Prostate gland (tissue), 2 donors: ENCODE data around the gene MLPH. TPM values are rescaled to one million over a fixed set of nuclear protein-coding genes. Genes with fewer than 3 reads are reported as not detected.

ENCODE experiments used
- DNase-seq: peaks from one replicate; pipeline ENCODE4 v3.0.0-alpha.2; 2019; ENCODE audit warnings: low spot score
- H3K27ac ChIP-seq, 2 donors: fragments of 200-600 bp; sonication (generic); 2 replicates each; pipeline ENCODE4 v1.5.1; 2017 to 2019
- H3K27me3 ChIP-seq: fragments of 200-600 bp; sonication (generic); replicated peaks from 2 replicates; pipeline ENCODE4 v1.5.1; 2019; ENCODE audit not compliant: insufficient read depth
- H3K36me3 ChIP-seq, 2 donors: fragments of 200-600 bp; sonication (generic); 1 replicate in 1 of 2; 2 replicates in 1 of 2; pipeline versions ENCODE4 v1.5.1 to v1.8.1; 2017 to 2019
- H3K4me1 ChIP-seq: fragments of 200-600 bp; sonication (generic); replicated peaks from 2 replicates; pipeline ENCODE4 v1.5.1; 2019
- H3K4me3 ChIP-seq, 2 donors: fragments of 200-600 bp; sonication (generic); 2 replicates each; pipeline ENCODE4 v1.5.1; 2017 to 2019
- H3K9me3 ChIP-seq: fragments of 200-600 bp; sonication (generic); 2 replicates; pipeline ENCODE4 v1.5.1; 2017
- CTCF ChIP-seq, 4 experiments: fragments of 200-600 bp in 2 of 4; fragments of 450-650 bp in 2 of 4; sonication (generic) in 2 of 4; IDR thresholded peaks; 1 replicate in 3 of 4; 2 replicates in 1 of 4; pipeline ENCODE4 v1.5.1; 2016 to 2019; ENCODE audit warnings: antibody characterized with exemption in 4 of 4, mild to moderate bottlenecking in 2 of 4, moderate library complexity in 2 of 4
- POLR2A ChIP-seq: fragments of 450-650 bp; IDR thresholded peaks from one replicate; pipeline ENCODE4 v1.6.1; 2016; ENCODE audit warnings: antibody characterized with exemption, mild to moderate bottlenecking
- POLR2AphosphoS5 ChIP-seq: sonication (generic); formaldehyde crosslinking; IDR thresholded peaks from one replicate; pipeline ENCODE4 v1.6.1; 2017; ENCODE audit warnings: antibody characterized with exemption
- WGBS: methylation state at CpG from one replicate; pipeline ENCODE4 v1.1.5; 2018; 5-methylcytosine and 5-hydroxymethylcytosine counted together
- intact Hi-C: fragments of 100-400 bp; cut with DNase I; formaldehyde crosslinking; loops from one replicate; pipeline ENCODE4 v1.14.2; 2022
- total RNA-seq, 2 donors: library from RNA; depleted of rRNA; stranded (reverse); fragments of >200 nt; gene quantifications; one replicate each; pipeline ENCODE4 v1.1.0, GENCODE V29; 2016

The MLPH gene
- total RNA-seq, 2 donors from 2014 or later: 371 to 393 TPM

GRCh38 chr2:237492137-237492890, 5.3 kb downstream of the MLPH start:
- WGBS: 94% methylated on average over 6 of the region's 6 CpGs
- peaks cover 4% of the 10 kb centered on the region for H3K4me1 ChIP-seq
- no peak for TF ChIP-seq CTCF (IDR thresholded peaks at IDR 0.05)
- TF ChIP-seq POLR2A: no peak
- TF ChIP-seq POLR2AphosphoS5: no peak
- DNase-seq: no peak
- H3K27ac ChIP-seq: peak overlapping the region in 1 of 2 donors; percentile 98
- no peaks in the 10 kb centered on the region for H3K9me3 ChIP-seq
- no peaks in the 10 kb centered on the region for H3K27me3 ChIP-seq
- no peak overlapping the region for H3K4me3 ChIP-seq
- intact Hi-C loops: no loop called here
- H3K36me3 ChIP-seq: no peaks in the 10 kb centered on the region

- TF ChIP-seq CTCF (IDR thresholded peaks at IDR 0.05) (no peak), POLR2AphosphoS5 (no peak), POLR2A (no peak)
- Histone ChIP-seq H3K9me3 (no peaks in the 10 kb centered on the region), H3K4me3 (no peak overlapping the region), H3K27ac (peak overlapping the region in 1 of 2 donors; percentile 98), H3K4me1 (peaks cover 7% of the 10 kb centered on the region), H3K36me3 (no peaks in the 10 kb centered on the region), H3K27me3 (no peaks in the 10 kb centered on the region)
- DNase-seq: no peak
- whole genome bisulfite sequencing: 85% methylated on average over 5 of the region's 5 CpGs
- intact Hi-C loops: no loop called here
Measured at GRCh38 chr2:237494066-237494465, 7.0 kb downstream of the MLPH start.

- peaks cover 9% of the 10 kb centered on the region for H3K4me1 ChIP-seq
- no peaks in the 10 kb centered on the region for H3K27me3 ChIP-seq
- H3K27ac ChIP-seq: peak overlapping the region in 1 of 2 donors; percentile 98
- DNase-seq: no peak
- H3K36me3 ChIP-seq: no peaks in the 10 kb centered on the region
- 92% methylated on average over 21 of the region's 21 CpGs for WGBS
- no peaks in the 10 kb centered on the region for H3K9me3 ChIP-seq
- intact Hi-C loops: no loop called here
- TF ChIP-seq CTCF (IDR thresholded peaks at IDR 0.05): no peak
- TF ChIP-seq POLR2AphosphoS5: no peak
- TF ChIP-seq POLR2A: no peak
- no peak overlapping the region for H3K4me3 ChIP-seq
Measured at GRCh38 chr2:237495521-237496117, 8.6 kb downstream of the MLPH start.

- Histone ChIP-seq H3K9me3 (no peaks in the 10 kb centered on the region), H3K27me3 (no peaks in the 10 kb centered on the region), H3K36me3 (no peaks in the 10 kb centered on the region), H3K4me3 (no peak overlapping the region), H3K27ac (peak overlapping the region; percentile 26 to 98), H3K4me1 (peaks cover 15% of the 10 kb centered on the region)
- intact Hi-C loops: no loop called here
- TF ChIP-seq POLR2A (no peak), POLR2AphosphoS5 (no peak), CTCF (IDR thresholded peaks at IDR 0.05) (no peak)
- DNase-seq: no peak
- 76% methylated on average over 8 of the region's 8 CpGs for WGBS
Measured at GRCh38 chr2:237496428-237496827, 9.4 kb downstream of the MLPH start.
